ENCODE data around the gene USP2.

Gene USP2

DNA sequence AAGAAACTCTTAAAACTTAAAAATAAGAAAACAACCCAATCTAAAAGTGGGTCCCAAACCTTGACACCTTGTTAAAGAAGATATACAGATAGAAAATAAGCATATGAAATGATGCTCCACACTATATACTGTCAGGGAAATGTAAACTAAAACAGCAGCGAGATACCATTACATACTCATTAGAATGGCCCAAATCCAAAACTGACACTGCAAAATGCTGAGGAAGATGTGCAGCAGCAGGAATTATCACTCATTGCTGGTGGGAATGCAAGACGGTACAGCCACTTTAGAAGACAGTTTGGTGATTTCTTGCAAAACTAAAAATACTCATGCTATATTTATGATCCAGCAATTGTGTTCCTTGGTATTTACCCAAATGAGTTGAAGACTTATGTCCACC lies 52.2 kb downstream of the USP2 start:
- TF ChIP-seq, protein P1, sequence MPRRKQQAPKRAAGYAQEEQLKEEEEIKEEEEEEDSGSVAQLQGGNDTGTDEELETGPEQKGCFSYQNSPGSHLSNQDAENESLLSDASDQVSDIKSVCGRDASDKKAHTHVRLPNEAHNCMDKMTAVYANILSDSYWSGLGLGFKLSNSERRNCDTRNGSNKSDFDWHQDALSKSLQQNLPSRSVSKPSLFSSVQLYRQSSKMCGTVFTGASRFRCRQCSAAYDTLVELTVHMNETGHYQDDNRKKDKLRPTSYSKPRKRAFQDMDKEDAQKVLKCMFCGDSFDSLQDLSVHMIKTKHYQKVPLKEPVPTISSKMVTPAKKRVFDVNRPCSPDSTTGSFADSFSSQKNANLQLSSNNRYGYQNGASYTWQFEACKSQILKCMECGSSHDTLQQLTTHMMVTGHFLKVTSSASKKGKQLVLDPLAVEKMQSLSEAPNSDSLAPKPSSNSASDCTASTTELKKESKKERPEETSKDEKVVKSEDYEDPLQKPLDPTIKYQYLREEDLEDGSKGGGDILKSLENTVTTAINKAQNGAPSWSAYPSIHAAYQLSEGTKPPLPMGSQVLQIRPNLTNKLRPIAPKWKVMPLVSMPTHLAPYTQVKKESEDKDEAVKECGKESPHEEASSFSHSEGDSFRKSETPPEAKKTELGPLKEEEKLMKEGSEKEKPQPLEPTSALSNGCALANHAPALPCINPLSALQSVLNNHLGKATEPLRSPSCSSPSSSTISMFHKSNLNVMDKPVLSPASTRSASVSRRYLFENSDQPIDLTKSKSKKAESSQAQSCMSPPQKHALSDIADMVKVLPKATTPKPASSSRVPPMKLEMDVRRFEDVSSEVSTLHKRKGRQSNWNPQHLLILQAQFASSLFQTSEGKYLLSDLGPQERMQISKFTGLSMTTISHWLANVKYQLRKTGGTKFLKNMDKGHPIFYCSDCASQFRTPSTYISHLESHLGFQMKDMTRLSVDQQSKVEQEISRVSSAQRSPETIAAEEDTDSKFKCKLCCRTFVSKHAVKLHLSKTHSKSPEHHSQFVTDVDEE (CRISPR knock-in tag; IDR thresholded peaks at IDR 0.05): no peak
- TF ChIP-seq, protein P2, sequence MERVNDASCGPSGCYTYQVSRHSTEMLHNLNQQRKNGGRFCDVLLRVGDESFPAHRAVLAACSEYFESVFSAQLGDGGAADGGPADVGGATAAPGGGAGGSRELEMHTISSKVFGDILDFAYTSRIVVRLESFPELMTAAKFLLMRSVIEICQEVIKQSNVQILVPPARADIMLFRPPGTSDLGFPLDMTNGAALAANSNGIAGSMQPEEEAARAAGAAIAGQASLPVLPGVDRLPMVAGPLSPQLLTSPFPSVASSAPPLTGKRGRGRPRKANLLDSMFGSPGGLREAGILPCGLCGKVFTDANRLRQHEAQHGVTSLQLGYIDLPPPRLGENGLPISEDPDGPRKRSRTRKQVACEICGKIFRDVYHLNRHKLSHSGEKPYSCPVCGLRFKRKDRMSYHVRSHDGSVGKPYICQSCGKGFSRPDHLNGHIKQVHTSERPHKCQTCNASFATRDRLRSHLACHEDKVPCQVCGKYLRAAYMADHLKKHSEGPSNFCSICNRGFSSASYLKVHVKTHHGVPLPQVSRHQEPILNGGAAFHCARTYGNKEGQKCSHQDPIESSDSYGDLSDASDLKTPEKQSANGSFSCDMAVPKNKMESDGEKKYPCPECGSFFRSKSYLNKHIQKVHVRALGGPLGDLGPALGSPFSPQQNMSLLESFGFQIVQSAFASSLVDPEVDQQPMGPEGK (CRISPR knock-in tag; IDR thresholded peaks at IDR 0.05; ENCODE audit: borderline replicate concordance): no peak
- TF ChIP-seq ARNTL (CRISPR knock-in tag; IDR thresholded peaks at IDR 0.05; ENCODE audit: borderline replicate concordance, low read depth) (no peak), ZFP3 (CRISPR knock-in tag; IDR thresholded peaks at IDR 0.05) (no peak), ZNF565 (CRISPR knock-in tag; conservative IDR thresholded peaks at IDR 0.05; ENCODE audit: low read depth) (no peak), RARB (CRISPR knock-in tag; IDR thresholded peaks at IDR 0.05) (no peak), SNAI2 (CRISPR knock-in tag; IDR thresholded peaks at IDR 0.05) (no peak), PPARA (CRISPR knock-in tag; IDR thresholded peaks at IDR 0.05; ENCODE audit: borderline replicate concordance) (no peak), BACH2 (CRISPR knock-in tag; IDR thresholded peaks at IDR 0.05; ENCODE audit: borderline replicate concordance) (no peak), ZNF70 (CRISPR knock-in tag; IDR thresholded peaks at IDR 0.05) (no peak), TCF4 (CRISPR knock-in tag; IDR thresholded peaks at IDR 0.05; ENCODE audit: borderline replicate concordance) (no peak), OSR1 (CRISPR knock-in tag; IDR thresholded peaks at IDR 0.05) (no peak)
- no peak for ATAC-seq

DNA sequence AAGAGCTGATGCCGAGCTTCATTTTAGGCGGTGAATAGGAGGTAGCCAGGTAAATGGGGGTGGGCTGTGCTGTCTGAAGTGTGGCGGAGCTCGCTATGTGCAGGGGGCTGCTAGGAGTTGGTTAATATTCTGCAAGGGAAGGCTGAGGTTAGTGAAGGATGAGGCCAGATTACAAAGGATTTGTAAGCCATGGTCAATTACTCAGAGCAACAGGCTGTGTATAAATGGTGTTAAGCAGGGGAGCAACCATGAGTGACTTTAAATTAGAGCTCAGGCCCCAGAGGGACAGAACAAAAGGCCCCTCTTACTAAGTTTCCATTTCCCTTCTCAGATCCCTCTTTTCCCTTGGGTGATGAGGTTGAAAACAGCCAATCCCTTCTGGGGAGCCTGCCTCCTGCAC lies 57.3 kb downstream of the USP2 start:
- peak; percentile 10 for ATAC-seq
- TF ChIP-seq ZNF565 (CRISPR knock-in tag; conservative IDR thresholded peaks at IDR 0.05; ENCODE audit: low read depth): no peak

DNA sequence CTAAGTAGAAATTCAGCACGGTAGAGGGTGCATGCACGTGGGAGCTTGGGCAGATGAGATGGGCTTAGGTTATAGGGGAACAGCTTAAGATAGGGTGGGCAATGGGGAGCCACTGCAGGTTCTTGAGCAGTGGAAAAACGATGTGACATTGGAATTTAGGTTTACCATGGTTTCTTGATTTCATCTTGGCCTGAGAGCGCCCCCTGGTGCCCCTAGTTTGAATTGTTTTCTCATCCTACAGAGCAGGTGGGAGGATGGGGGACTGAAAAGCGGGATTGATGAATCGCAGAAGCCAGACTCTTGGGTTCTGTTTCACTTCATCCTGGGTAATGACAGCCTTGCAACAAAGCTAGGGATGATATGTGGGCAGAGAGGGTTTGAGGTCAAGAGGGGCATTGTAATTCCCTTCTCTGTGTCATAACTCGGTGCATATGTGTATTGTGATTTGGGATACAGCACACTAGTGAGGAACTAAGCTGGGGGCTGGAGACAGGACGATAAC lies 57.9 kb downstream of the USP2 start:
- TF ChIP-seq, protein P3, sequence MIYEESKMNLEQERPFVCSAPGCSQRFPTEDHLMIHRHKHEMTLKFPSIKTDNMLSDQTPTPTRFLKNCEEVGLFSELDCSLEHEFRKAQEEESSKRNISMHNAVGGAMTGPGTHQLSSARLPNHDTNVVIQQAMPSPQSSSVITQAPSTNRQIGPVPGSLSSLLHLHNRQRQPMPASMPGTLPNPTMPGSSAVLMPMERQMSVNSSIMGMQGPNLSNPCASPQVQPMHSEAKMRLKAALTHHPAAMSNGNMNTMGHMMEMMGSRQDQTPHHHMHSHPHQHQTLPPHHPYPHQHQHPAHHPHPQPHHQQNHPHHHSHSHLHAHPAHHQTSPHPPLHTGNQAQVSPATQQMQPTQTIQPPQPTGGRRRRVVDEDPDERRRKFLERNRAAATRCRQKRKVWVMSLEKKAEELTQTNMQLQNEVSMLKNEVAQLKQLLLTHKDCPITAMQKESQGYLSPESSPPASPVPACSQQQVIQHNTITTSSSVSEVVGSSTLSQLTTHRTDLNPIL (CRISPR knock-in tag; IDR thresholded peaks at IDR 0.05; ENCODE audit: low read depth): peak; percentile 30; the same call in 1 of the 2 replicates
- peak; percentile 37; the same call in 1 of the 2 replicates for TF ChIP-seq TCF4 (CRISPR knock-in tag; IDR thresholded peaks at IDR 0.05; ENCODE audit: borderline replicate concordance)
- TF ChIP-seq, protein P2 (CRISPR knock-in tag; IDR thresholded peaks at IDR 0.05; ENCODE audit: borderline replicate concordance): no peak
- no peak for TF ChIP-seq ZFP30 (CRISPR knock-in tag; IDR thresholded peaks at IDR 0.05)
- peak; percentile 52; the same call in 1 of the 2 replicates for TF ChIP-seq RARB (CRISPR knock-in tag; IDR thresholded peaks at IDR 0.05)
- peak; percentile 60; the same call in 1 of the 2 replicates for TF ChIP-seq ESRRG (CRISPR knock-in tag; IDR thresholded peaks at IDR 0.05)
- peak; percentile 79 for ATAC-seq

DNA sequence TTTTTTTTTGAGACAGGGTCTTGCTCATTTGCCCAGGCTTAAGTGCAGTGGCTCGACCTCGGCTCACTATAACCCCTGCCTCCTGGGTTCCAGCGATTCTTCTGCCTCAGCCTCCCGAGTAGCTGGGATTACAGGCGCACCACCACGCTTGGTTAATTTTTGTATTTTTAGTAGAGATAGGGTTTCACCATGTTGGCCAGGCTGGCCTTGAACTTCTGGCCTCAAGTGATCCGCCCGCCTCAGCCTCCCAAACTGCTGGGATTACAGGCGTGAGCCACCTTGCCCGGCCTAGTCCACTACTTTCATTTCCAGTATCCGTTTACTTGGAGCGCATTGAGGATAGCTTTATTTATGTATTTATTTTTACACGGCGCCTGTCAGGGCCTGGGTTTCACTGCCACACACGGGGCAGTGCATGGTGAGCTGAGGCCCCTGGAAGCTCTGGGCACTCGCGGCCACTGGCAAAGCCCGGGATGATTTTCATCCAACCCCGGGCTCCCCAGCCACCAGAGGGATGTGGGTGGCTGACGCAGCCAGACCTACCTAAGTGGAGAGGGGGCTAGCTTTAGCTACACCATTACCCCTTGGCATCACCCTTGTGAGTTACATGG lies 58.5 kb downstream of the USP2 start:
- no peak for ATAC-seq
- TF ChIP-seq, protein P2 (CRISPR knock-in tag; IDR thresholded peaks at IDR 0.05; ENCODE audit: borderline replicate concordance): no peak
- TF ChIP-seq, protein P4, sequence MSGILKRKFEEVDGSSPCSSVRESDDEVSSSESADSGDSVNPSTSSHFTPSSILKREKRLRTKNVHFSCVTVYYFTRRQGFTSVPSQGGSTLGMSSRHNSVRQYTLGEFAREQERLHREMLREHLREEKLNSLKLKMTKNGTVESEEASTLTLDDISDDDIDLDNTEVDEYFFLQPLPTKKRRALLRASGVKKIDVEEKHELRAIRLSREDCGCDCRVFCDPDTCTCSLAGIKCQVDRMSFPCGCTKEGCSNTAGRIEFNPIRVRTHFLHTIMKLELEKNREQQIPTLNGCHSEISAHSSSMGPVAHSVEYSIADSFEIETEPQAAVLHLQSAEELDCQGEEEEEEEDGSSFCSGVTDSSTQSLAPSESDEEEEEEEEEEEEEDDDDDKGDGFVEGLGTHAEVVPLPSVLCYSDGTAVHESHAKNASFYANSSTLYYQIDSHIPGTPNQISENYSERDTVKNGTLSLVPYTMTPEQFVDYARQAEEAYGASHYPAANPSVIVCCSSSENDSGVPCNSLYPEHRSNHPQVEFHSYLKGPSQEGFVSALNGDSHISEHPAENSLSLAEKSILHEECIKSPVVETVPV (CRISPR knock-in tag; IDR thresholded peaks at IDR 0.05): no peak
- TF ChIP-seq BACH2 (CRISPR knock-in tag; IDR thresholded peaks at IDR 0.05; ENCODE audit: borderline replicate concordance): no peak
- TF ChIP-seq, protein P1 (CRISPR knock-in tag; IDR thresholded peaks at IDR 0.05): no peak
- no peak for TF ChIP-seq ISL1 (CRISPR knock-in tag; IDR thresholded peaks at IDR 0.05)
- TF ChIP-seq, protein P5, sequence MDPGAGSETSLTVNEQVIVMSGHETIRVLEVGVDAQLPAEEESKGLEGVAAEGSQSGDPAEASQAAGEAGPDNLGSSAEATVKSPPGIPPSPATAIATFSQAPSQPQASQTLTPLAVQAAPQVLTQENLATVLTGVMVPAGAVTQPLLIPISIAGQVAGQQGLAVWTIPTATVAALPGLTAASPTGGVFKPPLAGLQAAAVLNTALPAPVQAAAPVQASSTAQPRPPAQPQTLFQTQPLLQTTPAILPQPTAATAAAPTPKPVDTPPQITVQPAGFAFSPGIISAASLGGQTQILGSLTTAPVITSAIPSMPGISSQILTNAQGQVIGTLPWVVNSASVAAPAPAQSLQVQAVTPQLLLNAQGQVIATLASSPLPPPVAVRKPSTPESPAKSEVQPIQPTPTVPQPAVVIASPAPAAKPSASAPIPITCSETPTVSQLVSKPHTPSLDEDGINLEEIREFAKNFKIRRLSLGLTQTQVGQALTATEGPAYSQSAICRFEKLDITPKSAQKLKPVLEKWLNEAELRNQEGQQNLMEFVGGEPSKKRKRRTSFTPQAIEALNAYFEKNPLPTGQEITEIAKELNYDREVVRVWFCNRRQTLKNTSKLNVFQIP (CRISPR knock-in tag; IDR thresholded peaks at IDR 0.05; ENCODE audit: borderline replicate concordance, low read depth): no peak
- no peak for TF ChIP-seq ZFP30 (CRISPR knock-in tag; IDR thresholded peaks at IDR 0.05)

Data from SK-N-SH treated with all-trans-retinoic acid at 6 μM for 48 hours (cell line).